Measurements from ENCODE around the gene HSPH1.

The HSPH1 gene

GRCh38 chr13:31133621-31134020 lies 28.1 kb downstream of the HSPH1 start:
- no peak for DNase-seq (ENCODE audit: low read depth in 1 of 2, low spot score in 1 of 2)

GRCh38 chr13:31131470-31131961 lies 30.2 kb downstream of the HSPH1 start:
- no peak for DNase-seq (ENCODE audit: low read depth in 1 of 2, low spot score in 1 of 2)

GRCh38 chr13:31129419-31129818 lies 32.3 kb downstream of the HSPH1 start:
- DNase-seq (ENCODE audit: low read depth in 1 of 2, low spot score in 1 of 2): no peak

GRCh38 chr13:31124204-31124603 lies 37.5 kb downstream of the HSPH1 start:
- DNase-seq (ENCODE audit: low read depth in 1 of 2, low spot score in 1 of 2): no peak

- no peak for DNase-seq (ENCODE audit: low read depth in 1 of 2, low spot score in 1 of 2)
Measured at GRCh38 chr13:31122544-31123260, 39.0 kb downstream of the HSPH1 start.

- no peak for DNase-seq (ENCODE audit: low read depth in 1 of 2, low spot score in 1 of 2)
Measured at GRCh38 chr13:31122143-31122542, 39.6 kb downstream of the HSPH1 start.

GRCh38 chr13:31121379-31122140 lies 40.1 kb downstream of the HSPH1 start:
- DNase-seq (ENCODE audit: low read depth in 1 of 2, low spot score in 1 of 2): no peak

GRCh38 chr13:31119966-31120700 lies 41.6 kb downstream of the HSPH1 start:
- DNase-seq (ENCODE audit: low read depth in 1 of 2, low spot score in 1 of 2): no peak

- DNase-seq (ENCODE audit: low read depth in 1 of 2, low spot score in 1 of 2): no peak
Measured at GRCh38 chr13:31119526-31119925, 42.2 kb downstream of the HSPH1 start.

GRCh38 chr13:31116224-31116623 lies 45.5 kb downstream of the HSPH1 start:
- no peak for DNase-seq (ENCODE audit: low read depth in 1 of 2, low spot score in 1 of 2)

GRCh38 chr13:31115616-31116015 lies 46.1 kb downstream of the HSPH1 start:
- no peak for DNase-seq (ENCODE audit: low read depth in 1 of 2, low spot score in 1 of 2)

GRCh38 chr13:31114641-31115040 lies 47.1 kb downstream of the HSPH1 start:
- DNase-seq (ENCODE audit: low read depth in 1 of 2, low spot score in 1 of 2): no peak

GRCh38 chr13:31111136-31111535 lies 50.6 kb downstream of the HSPH1 start:
- DNase-seq (ENCODE audit: low read depth in 1 of 2, low spot score in 1 of 2): no peak

GRCh38 chr13:31110617-31111016 lies 51.1 kb downstream of the HSPH1 start:
- DNase-seq (ENCODE audit: low read depth in 1 of 2, low spot score in 1 of 2): no peak

- no peak for DNase-seq (ENCODE audit: low read depth in 1 of 2, low spot score in 1 of 2)
Measured at GRCh38 chr13:31110169-31110568, 51.5 kb downstream of the HSPH1 start.

GRCh38 chr13:31107109-31107508 lies 54.6 kb downstream of the HSPH1 start:
- DNase-seq (ENCODE audit: low read depth in 1 of 2, low spot score in 1 of 2): no peak

GRCh38 chr13:31105856-31106255 lies 55.8 kb downstream of the HSPH1 start:
- no peak for DNase-seq (ENCODE audit: low read depth in 1 of 2, low spot score in 1 of 2)

GRCh38 chr13:31105020-31105795 lies 56.5 kb downstream of the HSPH1 start:
- no peak for DNase-seq (ENCODE audit: low read depth in 1 of 2, low spot score in 1 of 2)

GRCh38 chr13:31102905-31103304 lies 58.8 kb downstream of the HSPH1 start:
- no peak for DNase-seq (ENCODE audit: low read depth in 1 of 2, low spot score in 1 of 2)

GRCh38 chr13:31101472-31102170 lies 60.1 kb downstream of the HSPH1 start:
- DNase-seq (ENCODE audit: low read depth in 1 of 2, low spot score in 1 of 2): no peak
